K562 (cell line): Measurements from ENCODE around the gene SAMM50. TPM values are rescaled to one million over a fixed set of nuclear protein-coding genes. Genes with fewer than 3 reads are reported as not detected.

Source experiments
- ATAC-seq: fragments of 200-7000 bp; cut with Tn5 transposase; 3 replicates; pipeline ENCODE4 v1.9.1; 2020; ENCODE audit warnings: moderate library complexity
- BruUV-seq: library from RNA; stranded (reverse); fragments of 400-500 nt; replicated peaks from 2 replicates; lab custom pipeline; 2021; lab: Mats Ljungman, UMichigan
- CTCF ChIA-PET: fragments of 300-600 bp; formaldehyde crosslinking; extraction: SDS; loops from one replicate; lab custom pipeline; 2021; ENCODE audit warnings: low intra/inter-chr PET ratio; lab: Yijun Ruan, JAX
- POLR2A ChIA-PET: fragments of 300-600, 350-650 bp; sonication (Branson Sonifier 250); formaldehyde crosslinking; extraction: SDS; loops from one replicate; lab custom pipeline; 2021; ENCODE audit warnings: antibody characterized with exemption, inconsistent platforms; lab: Yijun Ruan, JAX
- DNase-seq, 4 experiments: peaks; one replicate each; pipeline versions ENCODE4 v3.0.0 to v3.0.0-alpha.2; 2011 to 2018; ENCODE audit warnings: low spot score in 3 of 4, mixed read lengths in 3 of 4; ENCODE audit errors: extremely low read depth in 1 of 4
- FAIRE-seq: peaks from 2 replicates; lab custom pipeline; 2011; peaks lifted over from hg19 to GRCh38; lab: Jason Lieb, UNC
- H2AFZ ChIP-seq: 2 replicates; pipeline ENCODE4 v1.6.0; 2011; ENCODE audit warnings: low read depth, low read length, control low read depth, inconsistent platforms
- H3K27ac ChIP-seq: fragments of 200-600 bp; 3 replicates; pipeline ENCODE4 v1.8.0; 2011; ENCODE audit warnings: low read depth, mild to moderate bottlenecking, control low read depth, inconsistent platforms, low read length, moderate library complexity, mixed read lengths; ENCODE audit errors: extremely low read depth
- H3K27me3 ChIP-seq, 2 experiments: fragments of 300-600 bp in 1 of 2; 2 replicates in 1 of 2; 3 replicates in 1 of 2; pipeline versions ENCODE4 v1.6.0 to v1.8.0; 2011; ENCODE audit warnings: inconsistent platforms in 2 of 2, low read length in 2 of 2, mild to moderate bottlenecking in 1 of 2, mixed read lengths in 1 of 2, moderate library complexity in 1 of 2; ENCODE audit not compliant: control insufficient read depth in 2 of 2, insufficient read depth in 2 of 2
- H3K36me3 ChIP-seq: fragments of 300-600 bp; 3 replicates; pipeline ENCODE4 v1.8.0; 2011; ENCODE audit warnings: mild to moderate bottlenecking, low read length, inconsistent platforms; ENCODE audit not compliant: control insufficient read depth, insufficient read depth
- H3K4me1 ChIP-seq, 2 experiments: fragments of 200-600 bp in 1 of 2; replicated peaks in 1 of 2; 2 replicates in 1 of 2; 3 replicates in 1 of 2; pipeline versions ENCODE4 v1.5.1 to v1.8.0; 2011; ENCODE audit warnings: inconsistent platforms in 2 of 2, low read length in 2 of 2, mild to moderate bottlenecking in 1 of 2, mixed read lengths in 1 of 2, moderate library complexity in 1 of 2; ENCODE audit not compliant: control insufficient read depth in 2 of 2, insufficient read depth in 2 of 2
- H3K4me2 ChIP-seq: 2 replicates; pipeline ENCODE4 v1.6.1; 2011; ENCODE audit warnings: low read length, control low read depth, inconsistent platforms, mixed read lengths; ENCODE audit not compliant: insufficient read depth
- H3K4me3 ChIP-seq: fragments of 200-600 bp; sonication (generic), shearing (Covaris generic); 2 replicates; pipeline ENCODE4 v1.5.1; 2016; ENCODE audit warnings: control low read depth, inconsistent platforms
- H3K79me2 ChIP-seq: fragments of 200-600 bp; 3 replicates; pipeline ENCODE4 v1.8.0; 2011; ENCODE audit warnings: low read length, inconsistent platforms; ENCODE audit not compliant: control insufficient read depth, insufficient read depth
- H3K9ac ChIP-seq, 2 experiments: 2 replicates each; pipeline versions ENCODE4 v1.6.0 to v1.6.1; 2011; ENCODE audit warnings: low read depth in 2 of 2, low read length in 2 of 2, control low read depth in 1 of 2, inconsistent platforms in 1 of 2, mild to moderate bottlenecking in 1 of 2, mixed read lengths in 1 of 2; ENCODE audit not compliant: insufficient read depth in 1 of 2
- H3K9me1 ChIP-seq: one replicate; pipeline ENCODE4 v1.6.0; 2011; ENCODE audit warnings: inconsistent platforms, mild to moderate bottlenecking, low read length, moderate library complexity; ENCODE audit not compliant: control insufficient read depth, insufficient read depth
- H3K9me3 ChIP-seq: replicated peaks from 2 replicates; pipeline ENCODE4 v1.5.1; 2011; ENCODE audit warnings: low read depth, low read length, inconsistent platforms; ENCODE audit not compliant: control insufficient read depth, insufficient read depth
- H4K20me1 ChIP-seq: replicated peaks from 2 replicates; pipeline ENCODE4 v1.6.1; 2011; ENCODE audit warnings: low read length, inconsistent platforms, mixed read lengths; ENCODE audit not compliant: control insufficient read depth, insufficient read depth
- AFF4 ChIP-seq: sonication (generic); formaldehyde crosslinking; IDR thresholded peaks from 2 replicates; pipeline ENCODE4 v1.8.0; 2023; ENCODE audit warnings: mild to moderate bottlenecking, missing genetic modification reagents
- BHLHE40 ChIP-seq: IDR thresholded peaks from 2 replicates; pipeline ENCODE4 v1.6.1; 2011; ENCODE audit warnings: low read length, improper control_type of control experiment
- GMEB1 ChIP-seq: fragments of 250-450 bp; sonication (Bioruptor Pico); IDR thresholded peaks from 2 replicates; pipeline ENCODE4 v1.4.0; 2020; ENCODE audit warnings: mild to moderate bottlenecking
- HES1 ChIP-seq: fragments of 450-650 bp; IDR thresholded peaks from 2 replicates; pipeline ENCODE4 v1.6.1; 2016; ENCODE audit warnings: low read depth, mild to moderate bottlenecking, moderate library complexity
- HIVEP1 ChIP-seq: fragments of 250-450 bp; sonication (Bioruptor Pico); IDR thresholded peaks from 2 replicates; pipeline ENCODE4 v1.4.0; 2020; ENCODE audit warnings: mild to moderate bottlenecking
- MBD2 ChIP-seq: sonication (generic); IDR thresholded peaks from 2 replicates; pipeline ENCODE4 v1.6.1; 2016; ENCODE audit warnings: low read depth, borderline replicate concordance
- RAD21 ChIP-seq, 2 experiments: fragments of 250-450 bp in 1 of 2; fragments of 450-650 bp in 1 of 2; sonication (Bioruptor Pico) in 1 of 2; formaldehyde crosslinking in 1 of 2; IDR thresholded peaks in 1 of 2; conservative IDR thresholded peaks in 1 of 2; 2 replicates each; pipeline versions ENCODE4 v1.4.0 to v1.8.0; 2020 to 2022; ENCODE audit warnings: mild to moderate bottlenecking in 2 of 2, moderate library complexity in 1 of 2
- RAD51 ChIP-seq: fragments of 450-650 bp; IDR thresholded peaks from 2 replicates; pipeline ENCODE4 v1.7.1; 2016; ENCODE audit warnings: low read depth, mild to moderate bottlenecking, borderline replicate concordance
- RBBP5 ChIP-seq: fragments of 200-600 bp; sonication (generic); IDR thresholded peaks from 2 replicates; pipeline ENCODE4 v1.6.1; 2012; ENCODE audit warnings: borderline replicate concordance, mild to moderate bottlenecking, low read length, control low read depth, inconsistent platforms; ENCODE audit not compliant: insufficient read depth, poor library complexity, severe bottlenecking
- TCFL5 ChIP-seq: fragments of 250-450 bp; sonication (Bioruptor Pico); conservative IDR thresholded peaks from 2 replicates; pipeline ENCODE4 v1.6.1; 2021; ENCODE audit warnings: mild to moderate bottlenecking, moderate library complexity, matching md5 sums
- TFAM ChIP-seq: fragments of 250-450 bp; sonication (Bioruptor Pico); conservative IDR thresholded peaks from 2 replicates; pipeline ENCODE4 v1.5.0; 2021; ENCODE audit warnings: mild to moderate bottlenecking, moderate library complexity
- THRB ChIP-seq: fragments of 450-650 bp; formaldehyde crosslinking; conservative IDR thresholded peaks from 2 replicates; pipeline ENCODE4 v1.4.0; 2022; ENCODE audit warnings: mild to moderate bottlenecking, missing genetic modification characterization
- ZKSCAN1 ChIP-seq: fragments of 150-350 bp; IDR thresholded peaks from 2 replicates; pipeline ENCODE4 v1.6.1; 2016; ENCODE audit warnings: low read depth, low read length
- ZNF586 ChIP-seq: fragments of 450-650 bp; formaldehyde crosslinking; conservative IDR thresholded peaks from 2 replicates; pipeline ENCODE4 v1.4.0; 2020; ENCODE audit warnings: mild to moderate bottlenecking, moderate library complexity
- ZNF76 ChIP-seq: fragments of 250-450 bp; sonication (Bioruptor Pico); IDR thresholded peaks from 2 replicates; pipeline ENCODE4 v1.4.0; 2020; ENCODE audit warnings: mild to moderate bottlenecking, moderate library complexity, borderline replicate concordance
- WGBS: fragments of 100-300 bp; shearing (Covaris generic); methylation state at CpG from one replicate; pipeline ENCODE4 v1.1.6; 2016; ENCODE audit warnings: low coverage, mixed read lengths; ENCODE audit not compliant: insufficient coverage; ENCODE audit errors: missing lambda C conversion rate; 5-methylcytosine and 5-hydroxymethylcytosine counted together
- in situ Hi-C: fragments of 300-500 bp; cut with MboI; formaldehyde crosslinking; loops from 4 replicates; pipeline ENCODE4 v1.15.0; 2018; ENCODE audit warnings: inconsistent platforms, mixed read lengths
- intact Hi-C: fragments of 100-400 bp; cut with micrococcal nuclease; formaldehyde crosslinking; loops from 2 replicates; pipeline ENCODE4 v1.14.2; 2022
- polyA plus RNA-seq, 8 experiments: library from polyadenylated mRNA; depleted of rRNA in 4 of 8; stranded (reverse) in 5 of 8; unstranded in 3 of 8; fragments of >200 nt; fragmentation: Nextera tagmentation in 2 of 8; fragmentation: Illumina TruSeq in 1 of 8; extraction: Ambion mirVana in 2 of 8; extraction: Trizol in 1 of 8; gene quantifications; 2 replicates each; pipeline versions ENCODE4 v1.2.1 to v1.2.3, GENCODE V29; 2011 to 2014; ENCODE audit warnings: inconsistent platforms in 1 of 8, missing spikeins in 1 of 8
- total RNA-seq, 7 experiments: library from RNA; depleted of rRNA in 6 of 7; stranded (reverse); fragments of >200 nt in 6 of 7; fragmentation: Illumina TruSeq in 2 of 7; extraction: Trizol in 2 of 7; gene quantifications; 2 replicates each; pipeline versions ENCODE4 v1.2.1 to v1.2.3, GENCODE V29; 2011 to 2021; ENCODE audit warnings: low replicate concordance in 1 of 7

SAMM50 gene
- total and polyA plus RNA-seq, 9 of the 15 experiments (the other 6 are each of a cell fraction or from before 2014, with no cell fraction given): 14.6 to 49.3 (median 38.1) TPM

- Histone ChIP-seq H3K27me3 (no peaks in the 10 kb centered on the region), H3K9me3 (no peaks in the 10 kb centered on the region), H3K36me3 (no peaks in the 10 kb centered on the region), H3K4me2 (no peak overlapping the region), H4K20me1 (no peaks in the 10 kb centered on the region), H3K9me1 (no peaks in the 10 kb centered on the region), H3K9ac (no peak overlapping the region), H3K4me3 (no peak overlapping the region), H3K4me1 (peaks cover 0 to 2% of the 10 kb centered on the region in 2 experiments; a peak in 2 of 5 replicates), H2AFZ (no peak overlapping the region), H3K27ac (no peak overlapping the region), H3K79me2 (no peaks in the 10 kb centered on the region)
- 54% methylated on average over 5 of the region's 5 CpGs for WGBS
- no TSS peak for BruUV-seq
- in situ Hi-C loops (no loop called here), intact Hi-C loops (loop anchor here (5.0 kb wide), 1 partner anchor 260 kb away; no protein-coding TSS in a partner anchor)
- ATAC-seq (no peak), DNase-seq (no peak), FAIRE-seq (no peak)
- POLR2A ChIA-PET: interaction anchor here (0.6 to 1.3 kb wide), 2 partner anchors 15 to 21 kb away, joined by 3 to 5 read pairs; no protein-coding TSS in a partner anchor
- CTCF ChIA-PET: no interaction called here
- TF ChIP-seq AFF4 (CRISPR knock-in tag): no peak
- TF ChIP-seq TFAM (CRISPR knock-in tag): no peak
- TF ChIP-seq GMEB1 (CRISPR knock-in tag): no peak
- TF ChIP-seq RAD51: no peak
- no peak for TF ChIP-seq HES1
- no peak for TF ChIP-seq ZNF586 (CRISPR knock-in tag)
- no peak for TF ChIP-seq ZKSCAN1
- TF ChIP-seq THRB (CRISPR knock-in tag): no peak
- TF ChIP-seq MBD2: no peak
- TF ChIP-seq BHLHE40: no peak
- no peak for TF ChIP-seq RBBP5
- no peak for TF ChIP-seq ZNF76 (CRISPR knock-in tag)
- no peak for TF ChIP-seq TCFL5 (CRISPR knock-in tag)
- no peak for TF ChIP-seq HIVEP1
- no peak for TF ChIP-seq RAD21 (CRISPR knock-in tag; conservative IDR thresholded peaks at IDR 0.05 in 1 of 2, IDR thresholded peaks at IDR 0.05 in 1 of 2)
Measured at GRCh38 chr22:44012162-44012561, 56.9 kb downstream of the SAMM50 start.
